Glutamatergic neuron (in vitro differentiated cells): ENCODE data around the gene ZNF83. TPM values are rescaled to one million over a fixed set of nuclear protein-coding genes. Genes with fewer than 3 reads are reported as not detected.
"Not testable (repeated sequence)": the region's sequence is repeated elsewhere in the genome, so short reads cannot be mapped to it uniquely, and the experiment has no call there.

ENCODE experiments used
- DNase-seq: peaks from one replicate; pipeline ENCODE4 v3.0.0; 2022
- H3K27ac Mint-ChIP-seq: one replicate; pipeline ENCODE4 v1.8.0; 2020; ENCODE audit warnings: mild to moderate bottlenecking, mixed read lengths, inconsistent platforms; ENCODE audit not compliant: unreplicated experiment
- H3K27me3 Mint-ChIP-seq: one replicate; pipeline ENCODE4 v1.8.0; 2020; ENCODE audit warnings: mild to moderate bottlenecking, moderate library complexity, mixed read lengths, inconsistent platforms; ENCODE audit not compliant: unreplicated experiment
- H3K36me3 Mint-ChIP-seq: one replicate; pipeline ENCODE4 v1.8.0; 2020; ENCODE audit warnings: mild to moderate bottlenecking, mixed read lengths, inconsistent platforms; ENCODE audit not compliant: unreplicated experiment
- H3K4me1 Mint-ChIP-seq: one replicate; pipeline ENCODE4 v1.8.0; 2020; ENCODE audit warnings: mild to moderate bottlenecking, low read depth, mixed read lengths, inconsistent platforms; ENCODE audit not compliant: unreplicated experiment
- H3K4me3 Mint-ChIP-seq: one replicate; pipeline ENCODE4 v1.8.0; 2020; ENCODE audit warnings: mild to moderate bottlenecking, mixed read lengths, inconsistent platforms; ENCODE audit not compliant: unreplicated experiment
- H3K9me3 Mint-ChIP-seq: one replicate; pipeline ENCODE4 v1.8.0; 2020; ENCODE audit warnings: mild to moderate bottlenecking, moderate library complexity, mixed read lengths, inconsistent platforms; ENCODE audit not compliant: unreplicated experiment
- CTCF ChIP-seq: fragments of 200-600 bp; sonication (generic); IDR thresholded peaks from one replicate; pipeline ENCODE4 v1.5.0; 2021; ENCODE audit not compliant: partially characterized antibody, unreplicated experiment
- long read RNA-seq: library from polyadenylated mRNA; unstranded; transcript quantifications from one replicate; pipeline ENCODE4 v2.0.0, GENCODE V29; 2020; ENCODE audit not compliant: unreplicated experiment
- total RNA-seq: library from RNA; stranded (reverse); fragmentation: NEBNext Ultra II Directional; extraction: Animal tissue kit (Norgen Biotek cat#: 25700); gene quantifications from one replicate; pipeline ENCODE4 v1.2.1, GENCODE V29; 2021; ENCODE audit not compliant: unreplicated experiment

ZNF83 gene
- total RNA-seq: 62.3 TPM
- long read RNA-seq, partial matches to known transcripts: 1 of 10 reads
- long read RNA-seq, other reads (novel, unspliced or antisense): 4 of 10 reads

- peaks cover 4% of the 10 kb centered on the region for H3K4me1 Mint-ChIP-seq
- TF ChIP-seq CTCF: no peak
- peaks cover 8% of the 10 kb centered on the region for H3K9me3 Mint-ChIP-seq
- H3K4me3 Mint-ChIP-seq: peak within 1 kb of the TSS; percentile 95
- H3K27me3 Mint-ChIP-seq: peaks cover 6% of the 10 kb centered on the region
- peak; percentile 97 for DNase-seq
- peak within 1 kb of the TSS; percentile 49 for H3K27ac Mint-ChIP-seq
- peaks cover 9% of the 10 kb centered on the region for H3K36me3 Mint-ChIP-seq
Measured at GRCh38 chr19:52637718-52638585, at the start of gene ZNF83. TSS of gene ZNF83 (minus strand) at chr19:52638355.

DNA sequence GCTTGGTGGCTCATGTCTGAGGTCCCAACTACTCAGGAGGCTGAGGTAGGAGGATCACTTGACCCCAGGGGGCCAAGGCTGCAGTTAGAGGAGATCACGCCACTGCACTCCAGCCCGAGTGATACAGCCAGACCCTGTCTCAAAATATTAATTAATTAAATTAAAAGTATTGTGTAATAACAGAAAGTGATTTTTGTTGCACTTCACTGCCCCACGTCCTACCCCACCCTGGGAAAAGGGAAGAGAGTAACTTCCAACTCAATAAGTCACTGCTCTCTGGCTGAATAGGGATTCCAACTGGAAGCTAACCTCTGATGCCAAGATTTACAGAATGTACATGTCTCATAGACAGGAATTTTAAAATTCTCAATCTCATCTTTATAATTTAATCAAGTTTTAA is 49.5 kb upstream of the ZNF83 start:
- DNase-seq: no peak
- H3K27ac Mint-ChIP-seq: no peak overlapping the region
- H3K9me3 Mint-ChIP-seq: peaks cover 10% of the 10 kb centered on the region
- peaks cover 5% of the 10 kb centered on the region for H3K36me3 Mint-ChIP-seq
- H3K4me1 Mint-ChIP-seq: peaks cover 17% of the 10 kb centered on the region
- no peak overlapping the region for H3K4me3 Mint-ChIP-seq
- TF ChIP-seq CTCF: no peak
- peaks cover 11% of the 10 kb centered on the region for H3K27me3 Mint-ChIP-seq

DNA sequence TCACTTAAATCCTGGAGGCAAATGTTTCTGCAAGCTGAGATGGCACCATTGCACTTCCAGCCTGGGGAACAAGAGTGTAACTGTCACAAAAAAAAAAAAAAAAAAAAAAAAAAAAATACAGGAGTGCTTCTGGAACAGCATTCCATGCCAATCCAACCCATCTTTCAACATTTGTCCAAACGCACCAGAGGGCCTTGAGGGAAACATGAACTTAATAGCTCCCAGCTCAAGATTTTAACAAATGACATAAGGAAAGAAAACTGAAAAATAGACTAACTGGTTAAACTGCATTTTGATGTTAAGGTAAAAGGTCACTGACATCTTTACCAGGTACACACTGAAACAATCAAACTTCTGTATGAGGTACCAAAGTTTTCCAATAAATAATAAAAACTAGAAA is 47.7 kb upstream of the ZNF83 start:
- Mint-ChIP-seq H3K27me3 (peaks cover 7% of the 10 kb centered on the region), H3K4me3 (no peak overlapping the region), H3K27ac (no peak overlapping the region), H3K36me3 (peaks cover 5% of the 10 kb centered on the region), H3K4me1 (peaks cover 5% of the 10 kb centered on the region), H3K9me3 (peaks cover 9% of the 10 kb centered on the region)
- TF ChIP-seq CTCF: no peak
- DNase-seq: no peak

DNA sequence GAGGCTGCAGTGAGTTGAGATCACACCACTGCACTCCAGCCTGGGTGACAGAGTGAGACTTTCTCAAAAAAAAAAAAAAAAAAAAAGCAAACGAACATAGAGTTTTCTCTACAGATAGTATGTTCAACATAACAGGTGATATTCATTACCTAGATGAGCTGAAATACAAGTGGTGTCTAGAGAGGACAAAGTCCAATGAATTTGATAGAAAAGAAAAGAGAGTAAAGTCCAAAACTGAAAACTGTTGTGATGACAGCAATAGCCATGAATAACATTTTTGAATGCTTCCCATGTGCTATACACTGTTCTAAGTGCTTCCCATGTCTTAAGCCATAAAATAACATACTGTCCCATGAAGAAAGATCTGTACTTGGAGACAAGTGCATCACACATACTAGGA is 43.1 kb upstream of the ZNF83 start:
- Mint-ChIP-seq H3K9me3 (peaks cover 11% of the 10 kb centered on the region), H3K36me3 (peaks cover 18% of the 10 kb centered on the region)
- not testable (repeated sequence) for H3K27me3 Mint-ChIP-seq, DNase-seq, H3K4me1 Mint-ChIP-seq, H3K4me3 Mint-ChIP-seq, H3K27ac Mint-ChIP-seq

DNA sequence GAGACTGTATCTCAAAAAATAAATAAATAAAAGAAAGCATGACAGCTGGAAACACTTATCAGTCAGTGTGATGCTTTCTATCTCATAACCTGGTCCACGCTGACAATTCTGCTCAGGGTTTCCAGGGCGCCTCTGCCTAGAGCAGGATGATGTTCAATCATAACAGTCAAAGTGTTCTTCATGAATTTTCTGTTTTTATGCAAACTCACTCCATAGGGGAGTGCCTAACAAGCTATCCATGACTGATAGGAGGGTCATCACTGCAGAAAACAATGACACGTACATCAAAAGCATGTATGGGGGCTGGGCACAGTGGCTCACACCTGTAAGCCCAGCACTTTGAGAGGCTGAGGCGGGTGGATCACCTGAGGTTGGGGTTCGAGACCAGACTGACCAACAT is 41.4 kb upstream of the ZNF83 start:
- Mint-ChIP-seq H3K9me3 (peaks cover 14% of the 10 kb centered on the region), H3K4me1 (no peaks in the 10 kb centered on the region), H3K4me3 (no peak overlapping the region), H3K27me3 (peaks cover 7% of the 10 kb centered on the region), H3K27ac (no peak overlapping the region), H3K36me3 (peaks cover 29% of the 10 kb centered on the region)
- DNase-seq: no peak
- no peak for TF ChIP-seq CTCF

DNA sequence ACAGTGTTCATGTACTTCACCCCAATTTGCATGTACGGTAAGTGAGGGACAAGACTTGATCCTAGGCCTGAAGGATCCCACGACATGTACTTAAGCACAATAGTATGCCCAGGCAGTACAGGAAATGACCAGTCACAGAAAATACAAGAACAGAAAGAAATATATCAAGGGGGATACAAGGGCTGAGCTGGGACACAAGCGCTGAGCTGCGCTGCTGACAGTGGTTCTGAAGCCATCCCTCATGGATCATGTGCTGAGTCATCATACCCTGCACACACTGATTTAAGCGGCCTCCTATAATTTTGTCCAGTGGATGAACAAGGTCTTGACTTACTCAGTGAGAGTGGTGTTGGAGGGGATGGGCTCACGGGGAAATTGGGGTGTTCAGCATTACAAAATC is 37.1 kb upstream of the ZNF83 start:
- not testable (repeated sequence) for H3K4me1 Mint-ChIP-seq, DNase-seq, H3K27ac Mint-ChIP-seq, H3K9me3 Mint-ChIP-seq, H3K4me3 Mint-ChIP-seq, H3K27me3 Mint-ChIP-seq
- peaks cover 30% of the 10 kb centered on the region for H3K36me3 Mint-ChIP-seq
